AG20443 (cell line): ENCODE measurements around the gene ARHGEF12.
"Not testable (repeated sequence)": the region's sequence is repeated elsewhere in the genome, so short reads cannot be mapped to it uniquely, and the experiment has no call there.

Experiments
- DNase-seq: peaks from one replicate; pipeline ENCODE4 v3.0.0; 2012; ENCODE audit warnings: low spot score, mixed read lengths

The ARHGEF12 gene

DNA sequence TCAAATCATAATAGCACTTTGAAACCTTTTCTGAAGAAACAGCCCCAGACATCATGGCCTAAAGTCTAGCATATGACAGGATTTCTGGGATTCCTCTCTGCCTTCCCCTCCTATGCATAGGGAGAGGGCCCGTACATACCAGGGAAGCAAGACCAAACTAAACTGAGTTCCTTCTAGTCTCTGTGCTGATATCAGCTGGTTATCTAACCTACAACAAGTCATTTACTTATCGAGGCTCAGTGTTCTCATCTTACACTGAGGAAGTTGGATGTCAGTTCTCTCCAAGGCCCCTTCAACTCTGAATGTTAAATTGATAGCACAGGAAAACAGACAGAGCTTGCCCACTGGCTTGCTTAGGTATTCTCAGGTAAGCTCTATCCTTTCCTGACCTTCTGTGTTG lies 158.4 kb downstream of the ARHGEF12 start:
- DNase-seq = no peak

DNA sequence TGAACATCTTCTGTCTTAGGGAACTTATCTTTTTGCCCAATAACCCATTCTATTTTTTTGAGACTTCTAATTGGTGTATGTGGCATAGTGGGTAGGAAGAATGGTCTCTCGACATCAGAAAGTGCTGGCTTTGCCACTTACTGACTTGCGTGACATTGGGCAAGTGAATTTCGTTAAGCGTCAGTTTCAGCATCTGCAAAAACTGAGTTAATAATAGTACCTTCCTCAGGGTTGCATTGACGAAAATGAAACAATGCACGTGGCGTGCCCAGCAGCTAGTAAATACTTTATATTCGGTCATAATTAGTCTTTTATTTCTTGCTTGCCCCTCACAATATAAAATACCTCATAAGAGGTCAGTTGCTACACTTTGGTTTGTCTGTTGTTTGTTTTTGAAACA lies 162.9 kb downstream of the ARHGEF12 start:
- DNase-seq = no peak

GRCh38 chr11:120499859-120500258 lies 163.6 kb downstream of the ARHGEF12 start:
- no peak for DNase-seq

DNA sequence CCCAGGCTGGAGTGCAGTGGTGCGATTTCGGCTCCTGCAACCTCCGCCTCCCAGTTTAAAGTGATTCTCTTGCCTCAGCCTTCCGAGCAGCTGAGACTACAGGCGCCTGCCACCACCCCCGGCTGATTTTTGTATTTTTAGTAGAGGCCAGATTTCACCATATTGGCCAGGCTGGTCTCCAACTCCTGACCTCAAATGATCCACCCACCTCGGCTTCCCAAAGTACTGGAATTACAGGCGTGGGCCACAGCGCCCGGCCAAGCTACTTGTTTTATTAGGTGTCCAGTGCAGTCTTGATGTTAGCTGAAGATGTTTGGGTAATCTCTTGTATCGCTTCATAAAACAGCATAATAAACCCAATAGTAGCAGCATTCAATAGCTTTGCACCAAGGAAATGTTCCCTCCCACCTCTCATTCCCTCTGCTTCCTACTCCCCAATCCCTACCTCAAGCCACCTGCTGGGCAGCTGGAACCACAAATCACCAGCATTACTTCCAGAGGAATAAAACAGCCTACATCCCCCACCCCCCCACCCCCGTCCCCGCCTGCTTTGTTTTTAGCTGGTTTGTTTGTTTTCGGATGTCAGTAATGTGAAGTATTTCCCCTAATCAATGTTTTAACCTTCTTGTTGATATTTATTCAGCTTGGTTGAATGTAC lies 164.3 kb downstream of the ARHGEF12 start:
- no peak for DNase-seq

GRCh38 chr11:120501440-120501839 lies 165.2 kb downstream of the ARHGEF12 start:
- DNase-seq = no peak

GRCh38 chr11:120501976-120502755 lies 166.0 kb downstream of the ARHGEF12 start:
- DNase-seq = no peak

DNA sequence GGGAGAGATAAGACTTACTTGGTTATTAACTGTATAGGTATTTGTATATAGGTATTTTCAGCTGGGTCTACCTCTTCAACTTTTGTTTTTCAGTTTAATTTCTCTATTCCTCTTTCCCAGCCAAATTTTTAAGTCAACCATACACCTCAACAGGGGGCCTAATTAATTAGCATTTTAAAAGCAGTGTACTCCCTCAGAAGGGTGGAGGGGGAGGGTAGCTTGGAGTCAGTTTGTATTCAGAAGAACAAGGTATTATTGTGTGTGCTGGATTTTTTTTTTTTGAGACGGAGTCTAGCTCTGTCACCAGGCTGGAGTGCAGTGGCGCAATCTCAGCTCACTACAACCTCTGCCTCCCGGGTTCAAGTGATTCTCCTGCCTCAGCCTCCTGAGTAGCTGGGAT lies 167.3 kb downstream of the ARHGEF12 start:
- not testable (repeated sequence) for DNase-seq

DNA sequence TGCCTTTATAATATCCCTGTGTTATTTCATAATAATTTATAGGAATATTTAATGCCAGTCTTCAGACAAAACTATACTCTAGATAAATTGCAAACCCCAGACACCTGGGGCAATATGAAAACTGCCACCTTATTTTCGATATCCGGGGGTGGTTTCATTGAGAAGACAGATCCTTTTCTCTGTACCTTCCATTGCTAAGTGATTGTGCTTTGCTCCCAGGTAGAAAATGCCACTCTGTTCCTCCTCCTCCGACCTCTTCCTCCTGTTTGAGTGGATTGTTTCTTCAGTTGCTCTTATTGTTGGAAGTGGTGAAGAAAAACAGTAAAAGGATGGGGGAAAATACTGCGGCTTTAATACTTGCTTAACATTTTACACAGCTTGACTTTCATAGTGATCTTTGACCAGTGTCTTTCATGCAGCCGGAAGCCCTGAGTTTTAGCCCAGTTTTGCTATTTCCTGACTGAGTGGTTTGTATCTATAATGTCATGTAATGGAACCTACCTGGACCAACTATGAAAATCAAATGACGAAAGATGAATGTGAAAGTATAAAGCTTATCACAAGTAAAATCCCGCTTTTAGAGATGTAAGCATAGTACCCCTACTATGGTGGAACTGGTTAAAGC lies 169.7 kb downstream of the ARHGEF12 start:
- no peak for DNase-seq

DNA sequence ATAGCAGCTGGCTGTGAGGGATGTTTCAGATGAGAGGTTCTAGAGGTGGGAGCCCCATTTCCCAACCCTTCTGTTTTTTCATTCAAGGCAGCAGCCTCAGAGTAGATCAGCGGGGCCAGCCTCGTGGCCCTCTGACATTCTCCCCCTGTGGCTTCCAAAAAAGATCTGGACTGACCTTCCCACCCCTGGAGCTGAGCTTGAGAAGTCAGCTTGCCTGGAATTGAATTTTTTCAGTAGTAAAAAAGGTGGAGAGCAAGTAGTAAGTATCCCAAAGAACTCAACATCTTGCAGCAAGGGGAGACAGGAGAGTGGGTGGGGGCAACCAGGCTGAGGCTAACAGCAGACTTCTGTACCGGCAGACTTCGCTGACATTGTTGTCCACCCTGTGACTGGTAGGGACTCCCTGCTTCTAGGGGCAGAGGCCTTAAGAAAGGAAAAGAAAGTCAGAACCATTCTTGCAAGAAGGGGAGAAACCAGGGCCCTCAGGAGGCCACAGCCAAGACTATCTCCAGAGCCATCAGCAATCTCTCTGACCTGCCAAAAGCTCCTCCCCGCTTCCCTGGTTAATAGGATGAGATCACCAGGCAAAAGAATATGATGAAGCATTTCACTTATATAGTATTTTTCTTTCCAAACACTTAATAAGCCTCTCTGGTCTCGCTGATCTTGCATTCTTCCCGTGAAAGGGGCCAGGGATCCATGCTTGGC lies 173.3 kb downstream of the ARHGEF12 start:
- DNase-seq = no peak

- DNase-seq = no peak
Measured at GRCh38 chr11:120510406-120511115, 174.3 kb downstream of the ARHGEF12 start.

- DNase-seq = peak; percentile 96
Measured at GRCh38 chr11:120511116-120511819, 175.1 kb downstream of the ARHGEF12 start, which contains the start of gene GRIK4. Gene GRIK4 (plus strand): TSS chr11:120511748. CDS start chr11:120660319, 148,571 bp downstream.

- DNase-seq = no peak
Measured at GRCh38 chr11:120511820-120512738, 175.9 kb downstream of the ARHGEF12 start.

- no peak for DNase-seq
Measured at GRCh38 chr11:120512739-120513435, 176.7 kb downstream of the ARHGEF12 start.

DNA sequence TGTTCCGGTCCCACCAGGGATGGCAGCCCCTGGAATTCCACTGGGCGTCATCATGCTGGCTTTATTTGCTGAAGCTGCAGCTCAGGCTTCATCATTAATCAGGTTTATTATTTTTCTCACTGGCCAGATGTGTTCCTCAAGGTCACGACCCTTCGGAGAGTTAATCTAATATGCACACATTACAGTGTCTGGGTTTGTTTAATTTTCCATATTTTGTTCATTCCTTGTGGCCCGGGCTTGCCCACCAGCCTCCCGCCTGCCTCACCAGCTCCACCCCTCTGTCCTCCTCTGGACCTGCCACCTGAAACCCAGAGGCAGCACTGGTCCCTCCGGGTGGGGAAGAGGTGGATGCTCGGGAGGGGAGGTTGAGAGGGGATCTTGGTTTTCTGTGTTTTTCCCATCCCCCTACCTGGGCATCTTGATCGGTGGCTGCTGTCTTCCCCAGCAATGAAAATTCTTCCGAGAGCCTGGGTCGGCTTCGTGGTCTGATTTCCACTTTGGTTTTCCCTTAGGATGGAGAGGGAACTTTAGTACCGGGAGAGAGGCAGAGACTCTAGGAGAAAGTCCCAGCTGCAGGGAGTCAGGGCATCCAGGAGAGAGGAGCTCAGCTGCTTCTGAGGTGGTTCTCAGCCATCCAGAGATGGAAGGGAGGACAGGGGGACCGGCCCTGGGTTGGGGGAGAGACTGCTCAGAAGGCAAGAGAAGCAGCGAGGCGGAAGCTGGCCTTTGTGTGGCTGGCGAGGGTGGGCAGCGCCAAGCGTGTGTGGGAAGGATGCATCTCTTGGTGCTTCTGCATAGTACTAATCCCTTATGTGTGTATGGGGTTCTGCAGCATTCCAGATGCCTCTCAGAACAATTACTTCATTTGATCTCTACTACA lies 177.5 kb downstream of the ARHGEF12 start:
- no peak for DNase-seq

DNA sequence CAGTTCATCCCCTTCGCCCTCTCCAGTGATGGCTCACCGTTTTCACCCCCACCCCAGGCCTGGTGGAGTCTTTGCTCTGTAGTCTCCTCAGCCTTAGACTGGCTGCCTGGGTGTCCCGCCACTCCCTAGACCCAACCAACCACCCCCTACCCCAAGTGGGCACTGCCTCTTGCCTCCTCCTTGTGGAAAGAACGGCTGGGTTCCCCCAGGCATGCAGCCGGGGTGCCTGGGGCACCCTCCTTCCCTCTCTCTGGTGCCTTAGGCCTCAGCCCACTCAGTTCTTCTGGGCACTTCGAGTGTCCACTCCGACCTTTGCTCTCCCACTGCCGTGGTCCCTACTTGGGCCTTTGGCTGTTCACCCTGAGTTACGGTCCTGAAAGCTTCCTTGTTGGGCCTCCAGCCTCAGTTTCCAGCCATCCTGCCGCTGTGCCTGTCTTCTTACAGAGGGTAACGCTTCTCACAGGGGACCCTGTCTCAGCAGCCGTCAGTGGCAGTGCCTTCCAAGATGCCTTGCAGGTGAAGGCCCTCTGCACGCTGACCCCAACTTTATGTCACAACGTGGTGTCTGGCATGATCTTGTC lies 178.4 kb downstream of the ARHGEF12 start:
- no peak for DNase-seq

DNA sequence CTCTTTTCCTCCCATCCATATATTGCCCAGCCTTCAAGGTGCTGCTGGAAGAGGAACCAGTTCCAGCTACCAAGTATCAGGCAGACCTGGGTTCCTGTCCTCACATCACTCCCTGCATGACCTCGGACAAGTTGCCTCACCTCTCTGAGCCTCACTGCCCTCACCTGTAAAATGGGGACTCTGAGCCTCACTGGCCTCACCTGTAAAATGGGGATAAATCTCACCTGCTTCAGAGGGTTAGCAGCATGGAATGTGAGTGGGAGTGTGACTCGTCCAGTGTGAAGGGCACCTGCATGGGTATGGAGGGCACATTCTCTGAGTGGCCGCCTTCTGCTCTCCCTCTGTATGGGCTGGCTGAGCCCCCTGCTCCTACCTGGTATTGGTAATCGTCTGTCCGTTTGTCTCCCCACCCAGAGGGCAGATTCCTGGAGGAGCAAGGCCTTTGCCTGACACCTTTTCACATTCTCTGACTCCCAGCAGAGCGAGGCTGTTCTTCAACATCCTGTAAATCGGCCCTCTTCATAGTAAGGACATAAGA lies 179.0 kb downstream of the ARHGEF12 start:
- no peak for DNase-seq
